GM18858 (cell line): Measurements from ENCODE around the gene TRUB1.
"Not testable (repeated sequence)": the region's sequence is repeated elsewhere in the genome, so short reads cannot be mapped to it uniquely, and the experiment has no call there.

Experiments
- ATAC-seq: cut with Tn5 transposase; IDR thresholded peaks from one replicate; pipeline ENCODE4 v1.9.1; 2021; ENCODE audit not compliant: unreplicated experiment

The TRUB1 gene

DNA sequence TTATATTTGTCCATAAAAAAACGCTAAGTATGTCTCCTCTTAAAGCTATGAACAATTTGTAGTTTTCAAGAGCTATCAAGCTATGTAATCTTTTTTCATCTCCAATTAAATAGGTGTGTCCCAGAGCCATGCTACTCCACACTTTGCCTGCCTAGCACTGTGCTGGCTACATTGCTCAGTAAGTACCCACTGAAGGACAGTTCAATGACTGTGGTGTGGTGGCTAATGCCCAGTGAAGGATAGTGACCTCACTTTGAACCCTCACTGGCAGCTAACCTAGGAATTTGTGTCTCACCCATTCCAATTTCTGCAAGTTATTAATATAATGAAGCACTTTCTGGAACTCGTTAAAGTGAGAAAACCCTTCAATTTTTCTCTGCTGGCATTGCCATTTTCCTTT is 14.4 kb upstream of the TRUB1 start:
- ATAC-seq: no peak

DNA sequence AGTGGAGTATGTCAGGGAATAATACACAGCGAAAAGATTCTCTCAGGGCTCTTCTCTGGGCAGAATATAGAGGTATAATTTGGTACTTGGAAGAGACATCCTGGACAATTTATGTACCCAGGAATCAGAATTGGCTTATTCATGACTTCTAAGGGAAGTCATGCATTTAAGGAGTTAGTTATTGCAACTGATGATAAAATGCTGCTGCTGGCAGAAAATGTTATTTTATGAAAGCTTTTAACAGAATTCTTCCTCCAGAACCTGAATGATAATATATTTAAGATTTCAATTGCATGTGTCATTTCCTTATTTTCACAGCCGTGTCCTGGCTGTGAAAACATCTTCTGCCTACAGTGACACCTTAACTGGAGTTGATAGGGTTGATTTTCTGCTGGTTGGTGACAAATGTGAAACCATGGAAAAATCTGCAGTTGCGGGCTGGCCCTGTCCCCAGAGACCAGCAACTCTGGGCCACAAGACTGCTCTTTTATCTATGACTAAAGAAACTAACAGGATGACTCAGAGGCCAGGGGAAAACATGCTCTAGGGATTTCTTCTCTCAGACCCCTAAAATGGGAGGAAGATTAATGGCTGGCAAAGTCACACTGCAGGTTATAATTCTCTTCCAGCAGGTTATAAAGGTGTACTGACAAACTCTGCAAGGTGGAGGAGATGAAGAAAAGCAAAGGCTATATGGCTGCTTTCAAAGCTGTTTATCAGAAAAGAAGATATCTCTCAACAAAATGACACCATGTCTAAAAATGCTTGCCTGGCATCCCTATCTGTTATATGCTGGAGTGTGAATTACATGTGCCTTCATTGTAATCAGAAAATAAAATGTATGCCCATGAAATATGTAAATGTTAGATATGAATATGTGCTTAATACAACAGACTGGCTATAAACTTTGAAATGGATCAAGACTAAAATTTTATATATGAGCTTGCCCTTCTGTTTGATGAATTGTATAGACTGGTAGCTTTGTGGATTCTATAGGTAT is 12.1 kb upstream of the TRUB1 start:
- ATAC-seq: peak; percentile 86

DNA sequence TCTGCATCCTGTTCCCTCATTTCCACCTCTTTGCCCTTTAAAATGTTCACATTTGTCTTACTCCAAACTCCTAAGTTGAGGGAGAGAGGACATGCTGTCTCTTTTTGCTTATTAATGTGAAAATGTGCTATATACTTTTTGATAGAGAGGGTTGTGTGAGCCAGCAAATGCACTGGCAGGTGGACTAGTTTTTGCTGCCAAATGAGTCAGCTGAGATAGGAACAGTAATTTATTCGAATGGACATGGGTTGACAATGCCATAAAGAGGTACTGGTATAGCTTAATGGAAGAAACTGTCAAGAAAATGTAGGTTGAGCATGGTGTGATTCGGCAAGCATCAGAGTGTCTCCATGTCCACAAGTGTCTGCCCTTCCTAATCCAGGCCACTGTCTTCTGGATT is 9.2 kb upstream of the TRUB1 start:
- ATAC-seq: no peak

DNA sequence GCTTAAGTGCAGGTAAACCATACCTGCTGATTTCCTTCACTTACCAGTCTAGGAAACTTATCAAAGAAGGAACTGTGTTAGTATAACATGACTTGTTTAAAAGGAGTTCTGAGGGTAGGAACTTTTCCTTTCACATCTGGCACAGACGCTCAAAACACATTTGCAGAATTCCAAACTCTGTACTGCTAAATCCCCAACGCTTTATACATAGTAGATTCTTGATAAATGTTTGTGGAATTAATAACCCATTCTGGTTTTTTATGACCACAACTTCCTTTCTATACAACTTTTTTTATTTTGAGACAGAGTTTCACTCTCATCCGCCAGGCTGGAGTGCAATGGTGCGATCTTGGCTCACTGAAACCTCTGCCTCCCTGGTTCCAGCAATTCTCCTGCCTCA is 7.7 kb upstream of the TRUB1 start:
- no peak for ATAC-seq

DNA sequence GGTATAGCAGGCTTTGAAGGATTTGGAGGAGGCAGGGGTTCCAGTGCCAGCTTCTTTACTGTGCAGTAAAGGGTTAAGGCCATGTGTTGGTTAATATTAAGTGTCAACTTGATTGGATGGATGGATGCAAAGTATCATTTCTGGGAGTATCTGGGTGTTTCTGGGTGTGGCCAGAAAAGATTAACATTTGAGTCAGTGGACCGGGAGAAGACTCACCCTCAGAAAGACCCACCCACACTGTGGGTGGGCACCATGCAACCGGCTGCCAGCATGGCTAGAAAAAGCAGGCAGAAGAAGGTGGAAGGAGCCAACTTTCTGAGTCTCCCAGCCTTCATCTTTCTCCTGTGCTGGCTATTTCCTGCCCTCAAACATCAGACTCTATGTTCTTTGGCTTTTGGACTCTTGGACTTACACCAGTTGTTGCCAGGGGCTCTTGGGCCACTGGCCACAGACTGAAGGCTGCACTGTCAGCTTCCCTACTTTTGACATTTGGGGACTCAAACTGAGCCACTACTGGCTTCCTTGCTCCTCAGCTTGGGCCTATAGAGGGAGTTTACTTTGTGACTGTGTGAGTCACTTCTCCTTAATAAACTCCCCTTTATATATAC is 6.8 kb upstream of the TRUB1 start:
- no peak for ATAC-seq

DNA sequence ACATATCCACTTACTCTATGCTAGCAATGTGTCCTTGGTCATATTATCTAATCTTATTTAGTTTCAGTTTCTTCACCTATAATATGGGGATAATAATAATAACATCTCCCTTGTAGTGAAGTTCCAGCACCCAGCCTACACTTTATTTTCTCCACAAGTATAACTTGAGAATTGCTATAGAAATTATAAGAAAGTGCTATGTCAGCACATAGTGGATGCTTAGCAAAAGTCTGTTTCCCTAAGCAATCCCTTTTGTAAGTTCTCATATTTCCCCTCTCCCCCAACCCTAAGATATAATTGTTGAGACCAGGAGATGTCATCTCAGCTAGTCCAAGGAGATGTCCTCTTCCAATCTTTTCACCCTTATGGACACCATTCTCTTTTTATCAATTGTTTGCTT is 5.8 kb upstream of the TRUB1 start:
- no peak for ATAC-seq

DNA sequence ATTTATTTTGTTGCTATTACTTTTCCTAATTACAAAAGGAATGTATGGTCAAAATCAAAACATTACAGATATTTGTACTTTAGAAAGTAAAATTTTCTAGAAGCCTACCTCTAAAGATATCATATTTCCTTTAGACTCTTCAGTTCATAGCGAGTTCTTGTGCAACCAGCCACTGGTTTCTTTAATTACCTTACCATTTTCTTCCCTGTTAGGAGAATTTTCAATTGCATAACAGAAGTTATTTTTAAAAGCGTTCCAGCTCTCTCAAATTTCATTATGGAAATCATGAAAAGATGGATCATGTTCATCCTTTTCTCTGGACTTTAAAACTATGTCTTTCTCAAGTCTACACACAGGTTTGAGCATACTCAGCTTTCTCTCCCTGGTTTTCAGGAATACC is 5.0 kb upstream of the TRUB1 start:
- ATAC-seq: no peak

DNA sequence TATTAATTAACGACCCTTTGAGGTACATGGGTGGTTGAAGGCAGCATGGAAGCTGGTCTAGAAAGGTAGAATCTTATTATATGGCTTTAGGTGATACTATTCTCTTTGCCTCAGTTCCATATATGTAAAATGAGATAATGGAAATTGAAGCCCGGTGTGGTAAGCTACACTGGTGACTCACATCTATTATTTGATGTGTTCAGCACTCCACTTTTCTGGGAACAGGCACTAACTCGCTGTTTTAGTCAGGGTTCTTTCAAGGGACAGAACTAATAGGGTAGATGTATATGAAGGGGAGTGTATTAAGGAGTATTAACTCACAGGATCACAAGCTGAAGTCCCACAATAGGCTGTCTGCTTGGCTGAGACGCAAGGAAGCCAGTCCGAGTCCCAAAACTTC is 4.4 kb upstream of the TRUB1 start:
- no peak for ATAC-seq

DNA sequence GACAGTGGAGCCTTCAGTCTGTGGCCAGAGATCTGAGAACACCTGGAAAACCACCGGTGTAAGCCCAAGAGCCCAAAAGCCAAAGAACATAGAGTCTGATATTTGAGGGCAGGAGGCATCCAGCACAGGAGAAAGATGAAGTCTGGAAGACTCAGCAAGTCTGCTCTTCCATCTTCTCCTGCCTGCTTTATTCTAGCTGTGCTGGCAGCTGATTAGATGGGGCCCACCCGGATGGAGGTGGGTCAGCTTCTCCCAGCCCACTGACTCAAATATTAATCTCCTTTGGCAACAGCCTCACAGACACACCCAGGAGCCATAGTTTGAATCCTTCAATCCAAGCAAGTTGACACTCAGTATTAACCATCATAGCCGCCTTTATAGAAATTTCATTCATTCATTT is 4.0 kb upstream of the TRUB1 start:
- ATAC-seq: not testable (repeated sequence)

DNA sequence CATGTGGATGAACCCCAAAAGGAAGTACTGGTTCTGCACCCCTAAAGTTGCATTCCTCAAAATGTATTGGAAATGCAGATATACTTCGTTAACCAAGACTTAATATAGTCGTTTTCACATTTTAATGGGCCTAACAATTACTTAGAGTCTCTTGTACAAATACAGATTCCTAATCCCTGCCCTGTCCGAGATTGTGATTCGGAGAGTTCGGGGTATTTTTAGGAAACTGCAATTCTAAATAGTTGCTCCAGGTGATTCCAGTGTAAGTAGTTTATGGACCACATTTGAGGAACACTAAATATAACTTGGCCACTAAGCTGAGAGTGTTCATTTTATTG is 830 bp downstream of the TRUB1 start:
- no peak for ATAC-seq

DNA sequence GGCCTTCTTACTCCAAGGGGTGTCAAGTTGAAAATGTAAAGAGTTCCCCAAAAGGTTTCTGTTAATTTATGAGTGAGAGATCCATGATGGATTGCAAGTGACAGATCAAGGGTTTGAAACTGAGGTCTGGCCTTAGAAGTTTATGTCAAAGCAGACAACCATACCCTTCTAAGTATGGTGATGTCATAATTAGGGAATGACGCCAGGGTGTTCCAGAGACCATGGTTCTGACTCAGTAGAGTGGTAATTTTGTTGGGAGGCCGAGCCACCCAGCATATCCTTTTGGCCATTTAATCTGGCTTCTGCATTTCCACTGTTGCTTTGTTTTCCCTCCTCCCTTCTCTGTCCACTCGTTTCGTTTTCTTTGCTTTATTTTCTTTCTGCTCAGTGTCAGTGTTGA is 2.7 kb downstream of the TRUB1 start:
- no peak for ATAC-seq

DNA sequence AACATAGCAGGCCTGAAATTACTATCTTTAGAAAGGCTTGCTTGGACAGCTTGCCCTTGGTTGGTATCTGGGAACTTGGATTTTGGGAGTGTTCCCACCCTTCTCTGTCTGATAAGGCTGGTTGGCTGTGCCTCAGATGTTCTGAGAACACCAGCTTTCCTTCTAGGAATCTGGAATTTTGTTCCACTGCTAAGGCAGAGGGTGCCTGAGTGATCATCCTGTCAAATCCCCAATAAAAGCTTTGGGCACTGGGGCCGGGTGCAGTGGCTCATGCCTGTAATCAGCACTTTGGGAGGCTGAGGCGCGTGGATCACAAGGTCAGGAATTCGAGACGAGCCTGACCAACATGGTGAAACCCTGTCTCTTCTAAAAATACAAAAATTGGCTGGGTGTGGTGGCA is 5.0 kb downstream of the TRUB1 start:
- ATAC-seq: no peak

DNA sequence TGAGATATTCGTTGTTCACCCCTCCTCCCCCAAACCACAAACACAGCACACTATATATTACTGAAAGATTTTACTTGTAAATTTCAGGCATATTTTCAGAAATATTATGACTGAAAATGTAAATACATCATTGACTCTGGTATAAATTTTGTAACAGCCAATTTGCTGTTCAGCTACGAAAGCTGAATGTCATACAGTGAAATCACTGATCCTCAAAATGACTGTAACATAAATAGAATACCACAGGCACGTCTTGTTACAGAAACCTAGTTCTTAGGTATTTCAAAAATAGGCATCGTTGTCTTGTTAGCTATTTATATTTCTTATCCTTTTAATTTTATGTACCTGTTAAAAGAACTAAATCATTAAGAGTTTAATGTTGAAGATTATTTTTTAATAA is 15.1 kb downstream of the TRUB1 start:
- ATAC-seq: peak; percentile 73

DNA sequence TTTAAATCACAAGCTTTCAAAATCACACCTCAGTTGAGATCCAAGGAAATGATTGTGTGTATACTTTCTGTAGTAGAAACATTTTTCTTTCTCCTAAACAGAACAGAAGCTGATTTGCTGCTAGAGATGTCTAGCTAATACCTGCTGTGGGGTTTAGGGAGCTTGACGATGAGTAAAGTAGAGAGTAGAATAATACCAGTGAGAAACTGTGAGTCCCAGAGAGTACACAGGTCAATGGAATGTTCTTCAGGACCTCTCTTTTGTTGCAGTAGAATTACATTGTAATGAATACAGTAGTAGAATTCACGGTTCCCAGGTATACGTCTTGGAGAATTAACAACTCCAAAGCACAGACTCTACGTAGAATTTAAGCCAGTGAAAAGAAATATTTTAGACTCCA is 18.0 kb downstream of the TRUB1 start:
- no peak for ATAC-seq

DNA sequence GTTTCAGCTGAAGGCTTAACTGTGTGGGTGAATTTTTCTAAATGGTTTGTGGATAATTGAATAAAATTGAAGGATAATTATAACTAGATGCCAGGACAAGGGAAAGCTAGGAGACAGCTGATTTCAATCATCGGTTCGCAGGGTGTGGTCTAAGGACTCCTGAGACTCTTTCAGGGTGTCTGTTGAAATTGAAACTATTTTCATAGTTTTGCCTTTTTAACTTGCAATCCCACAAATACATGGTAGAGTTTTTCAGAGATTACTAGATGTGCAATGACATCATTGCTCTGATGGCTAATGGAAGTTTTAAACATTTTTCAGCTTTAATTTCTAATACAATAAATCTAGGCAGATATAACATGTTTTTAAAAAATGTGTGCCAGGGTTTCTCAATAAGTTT is 18.5 kb downstream of the TRUB1 start:
- no peak for ATAC-seq

DNA sequence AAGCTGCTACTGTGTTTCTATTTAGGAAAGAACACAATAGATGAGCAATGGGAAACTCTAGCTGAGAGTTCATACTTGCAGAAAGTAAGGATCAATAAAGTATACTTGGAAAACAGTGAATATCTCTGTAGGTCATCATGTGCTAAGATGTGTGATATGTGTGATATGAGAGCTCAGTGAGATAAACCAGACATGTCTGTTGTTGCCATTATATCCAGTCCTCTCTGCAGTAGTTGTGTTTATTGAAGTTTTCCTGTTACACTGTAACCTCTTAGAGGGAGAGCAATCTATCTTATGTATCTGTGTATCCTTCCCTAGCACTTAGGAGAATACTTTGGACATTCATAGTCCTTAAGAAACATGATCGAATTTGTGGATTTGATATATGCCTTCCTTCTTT is 19.1 kb downstream of the TRUB1 start:
- no peak for ATAC-seq

DNA sequence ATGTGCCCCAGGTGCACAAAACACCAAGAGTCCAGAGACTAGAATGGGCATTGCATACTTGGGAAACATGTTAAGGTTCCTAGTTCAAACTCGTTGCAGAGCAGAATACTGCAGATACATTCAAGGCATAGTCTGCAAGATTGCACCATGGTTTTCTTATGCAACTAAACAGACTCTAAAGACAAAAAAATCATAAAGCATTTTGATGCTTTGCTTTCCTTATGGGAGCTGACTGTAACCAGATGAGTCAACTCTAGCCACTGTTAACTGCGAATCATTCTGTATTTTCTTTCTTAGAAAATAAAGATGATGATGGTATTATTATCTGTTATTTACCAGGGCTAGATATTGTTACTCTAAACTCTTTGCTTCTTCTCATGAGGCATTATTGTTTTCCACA is 19.7 kb downstream of the TRUB1 start:
- no peak for ATAC-seq

DNA sequence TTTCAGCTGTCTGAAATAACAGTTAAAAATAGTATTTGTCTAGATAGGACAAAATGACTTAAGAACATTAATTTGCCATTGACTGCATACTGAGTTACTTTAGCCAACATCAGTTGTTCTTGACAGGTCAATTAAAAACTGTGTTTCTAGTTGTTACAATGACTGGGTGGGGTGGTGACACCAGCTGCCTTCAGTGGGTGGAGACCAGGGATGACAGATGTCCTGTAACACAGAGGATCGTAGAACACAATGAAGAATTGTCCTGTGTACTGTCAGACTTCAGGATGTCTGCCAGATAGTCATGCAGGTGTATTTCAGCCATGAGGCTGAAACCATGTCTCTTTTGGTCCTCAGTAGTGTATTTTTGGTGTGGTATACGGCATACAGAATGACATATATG is 24.4 kb downstream of the TRUB1 start:
- no peak for ATAC-seq

DNA sequence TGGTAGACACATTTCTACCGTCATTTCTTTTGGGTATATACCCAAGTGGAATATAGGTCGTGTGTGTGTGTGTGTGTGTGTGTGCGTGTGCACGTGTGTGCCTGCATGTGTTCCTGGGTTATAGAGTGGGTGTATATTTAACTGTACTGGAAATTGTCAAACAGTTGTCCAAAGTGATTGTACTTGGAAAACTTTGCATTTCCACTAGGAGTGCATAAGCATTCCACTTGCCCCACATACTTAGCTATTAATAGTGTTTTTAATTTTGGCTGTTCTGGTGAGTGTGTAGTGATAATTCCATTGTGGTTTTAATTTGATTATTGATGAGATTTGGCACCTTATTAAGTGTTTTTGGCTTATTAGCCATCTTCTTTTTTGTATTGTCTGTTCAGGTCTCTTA is 25.9 kb downstream of the TRUB1 start:
- ATAC-seq: no peak

DNA sequence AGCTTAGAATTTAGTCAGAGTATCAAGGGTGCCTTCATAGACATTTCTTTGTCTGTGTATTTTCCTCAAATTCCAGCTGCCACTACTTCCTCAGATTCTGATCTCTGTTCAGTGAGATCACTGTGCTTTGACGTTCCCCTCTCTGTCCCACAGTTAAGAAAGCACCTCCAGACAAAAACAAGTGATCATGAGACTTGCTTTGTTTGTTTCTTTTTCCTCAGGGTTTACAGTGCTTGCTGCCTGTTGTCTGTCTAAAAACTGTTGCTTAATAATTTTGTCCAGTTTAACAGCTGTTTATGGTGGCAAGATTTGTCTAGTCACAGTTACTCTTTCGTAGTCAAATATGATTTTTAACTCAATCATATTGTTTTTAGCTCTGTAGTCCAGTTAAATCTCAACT is 29.1 kb downstream of the TRUB1 start:
- no peak for ATAC-seq

DNA sequence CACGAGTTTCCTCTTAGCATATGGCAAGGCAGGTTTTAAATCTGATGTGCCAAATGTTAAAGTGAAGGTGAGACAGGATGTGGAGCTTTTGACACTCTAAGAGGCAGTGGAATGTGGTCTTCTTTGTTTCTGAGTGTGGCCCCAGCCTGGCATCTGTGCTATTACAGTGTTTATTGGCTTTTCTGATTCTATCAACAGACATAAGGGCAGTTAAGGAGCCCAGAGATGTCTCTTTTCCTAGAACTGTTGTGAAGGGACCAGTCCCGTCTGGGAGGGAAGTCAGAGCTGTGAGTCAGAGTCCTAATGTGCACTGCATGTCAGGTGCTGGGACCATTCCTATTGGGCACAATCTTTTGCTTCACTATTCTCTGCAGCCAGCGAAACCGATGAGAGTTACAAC is 32.5 kb downstream of the TRUB1 start:
- no peak for ATAC-seq

DNA sequence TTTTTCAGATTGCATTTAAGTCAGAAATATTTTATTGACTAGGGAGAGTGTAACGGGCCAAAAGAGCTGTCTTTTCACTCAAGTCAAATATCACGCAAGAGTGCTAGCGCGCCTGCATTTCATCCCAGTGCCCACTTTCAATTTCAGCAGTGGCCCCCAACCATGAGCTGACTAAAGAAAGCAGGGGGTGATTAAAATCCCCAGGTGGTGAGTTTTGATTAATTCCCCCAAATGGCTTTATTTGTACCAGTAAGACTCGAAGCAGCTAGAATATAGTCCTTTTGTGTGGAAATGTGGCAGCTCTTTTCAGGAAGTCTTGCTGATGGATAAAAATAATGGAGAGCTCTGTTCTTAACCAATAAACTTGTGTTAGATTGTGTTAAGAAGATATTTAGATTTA is 35.3 kb downstream of the TRUB1 start:
- no peak for ATAC-seq

DNA sequence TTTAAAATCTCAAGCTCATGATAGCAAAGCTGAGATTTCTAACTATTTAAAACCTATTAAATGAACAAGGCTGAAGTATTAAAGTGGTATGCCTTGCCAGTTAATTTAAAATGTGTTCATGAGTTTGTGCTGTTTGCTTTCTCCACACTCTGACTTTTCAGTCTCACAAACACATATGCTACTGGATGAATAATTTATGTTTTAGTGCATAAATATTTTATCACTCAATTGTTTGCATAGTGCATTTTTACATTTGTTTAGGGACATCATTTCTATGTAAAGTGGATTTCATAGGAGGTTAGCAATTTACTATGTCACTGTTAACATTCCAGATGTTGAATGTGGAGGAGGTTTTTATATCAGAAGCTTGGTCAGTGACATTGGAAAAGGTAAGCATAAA is 36.0 kb downstream of the TRUB1 start:
- no peak for ATAC-seq
